AG04449 (cell line): Measurements from ENCODE around the gene ADD3.

Experiments used
- CTCF ChIA-PET: fragments of 350-600 bp; formaldehyde crosslinking; extraction: SDS; loops from one replicate; lab custom pipeline; 2021; ENCODE audit warnings: antibody characterized with exemption; lab: Yijun Ruan, JAX
- POLR2A ChIA-PET: fragments of 400-600, 350-600 bp; formaldehyde crosslinking; extraction: SDS; loops from one replicate; lab custom pipeline; 2020; ENCODE audit warnings: antibody characterized with exemption, inconsistent platforms; lab: Yijun Ruan, JAX
- DNase-seq: peaks from one replicate; pipeline ENCODE4 v3.0.0-alpha.2; 2010; ENCODE audit warnings: low read depth, low spot score
- H3K4me3 ChIP-seq: 2 replicates; pipeline ENCODE4 v1.5.1; 2011; ENCODE audit warnings: low read depth, mild to moderate bottlenecking, control low read depth, low read length
- TF ChIP-seq, protein P1 (sequence below): IDR thresholded peaks from one replicate; pipeline ENCODE4 v1.5.1; 2011; ENCODE audit warnings: mild to moderate bottlenecking, moderate library complexity, low read length, control low read depth, inconsistent platforms; ENCODE audit not compliant: insufficient read depth; ENCODE audit errors: missing control alignments

Gene ADD3

DNA sequence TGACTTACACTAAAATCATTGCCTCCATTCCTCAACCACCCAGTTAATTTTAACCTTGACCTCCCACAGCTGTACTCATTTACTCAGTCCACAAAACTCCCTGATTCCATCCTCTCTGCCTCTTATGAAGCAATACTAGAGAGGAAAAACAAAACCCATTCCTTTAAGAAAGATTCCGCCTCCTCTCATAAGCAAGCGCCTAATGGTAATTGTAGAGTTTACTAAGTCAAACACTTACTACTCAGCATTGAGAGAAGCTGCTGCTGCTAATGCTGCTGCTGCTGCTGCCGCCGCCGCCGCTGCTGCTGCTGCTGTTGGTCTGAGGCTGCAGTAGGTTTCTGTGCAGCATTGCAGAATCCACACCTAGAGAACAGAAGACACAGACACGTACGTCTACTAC lies 2.1 kb upstream of the ADD3 start:
- POLR2A ChIA-PET: interaction anchor here (0.6 to 1.3 kb wide), 3 partner anchors 17 to 121 kb away, joined by 3 to 4 read pairs (median 3); no protein-coding TSS in a partner anchor
- TF ChIP-seq, protein P1, sequence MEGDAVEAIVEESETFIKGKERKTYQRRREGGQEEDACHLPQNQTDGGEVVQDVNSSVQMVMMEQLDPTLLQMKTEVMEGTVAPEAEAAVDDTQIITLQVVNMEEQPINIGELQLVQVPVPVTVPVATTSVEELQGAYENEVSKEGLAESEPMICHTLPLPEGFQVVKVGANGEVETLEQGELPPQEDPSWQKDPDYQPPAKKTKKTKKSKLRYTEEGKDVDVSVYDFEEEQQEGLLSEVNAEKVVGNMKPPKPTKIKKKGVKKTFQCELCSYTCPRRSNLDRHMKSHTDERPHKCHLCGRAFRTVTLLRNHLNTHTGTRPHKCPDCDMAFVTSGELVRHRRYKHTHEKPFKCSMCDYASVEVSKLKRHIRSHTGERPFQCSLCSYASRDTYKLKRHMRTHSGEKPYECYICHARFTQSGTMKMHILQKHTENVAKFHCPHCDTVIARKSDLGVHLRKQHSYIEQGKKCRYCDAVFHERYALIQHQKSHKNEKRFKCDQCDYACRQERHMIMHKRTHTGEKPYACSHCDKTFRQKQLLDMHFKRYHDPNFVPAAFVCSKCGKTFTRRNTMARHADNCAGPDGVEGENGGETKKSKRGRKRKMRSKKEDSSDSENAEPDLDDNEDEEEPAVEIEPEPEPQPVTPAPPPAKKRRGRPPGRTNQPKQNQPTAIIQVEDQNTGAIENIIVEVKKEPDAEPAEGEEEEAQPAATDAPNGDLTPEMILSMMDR: no peak
- CTCF ChIA-PET: interaction anchor here (0.8 to 3.0 kb wide), 8 partner anchors 9 to 132 kb away, joined by 3 to 18 read pairs (median 4); no protein-coding TSS in a partner anchor
- peak overlapping the region; percentile 82 for H3K4me3 ChIP-seq
- peak; percentile 59 for DNase-seq

DNA sequence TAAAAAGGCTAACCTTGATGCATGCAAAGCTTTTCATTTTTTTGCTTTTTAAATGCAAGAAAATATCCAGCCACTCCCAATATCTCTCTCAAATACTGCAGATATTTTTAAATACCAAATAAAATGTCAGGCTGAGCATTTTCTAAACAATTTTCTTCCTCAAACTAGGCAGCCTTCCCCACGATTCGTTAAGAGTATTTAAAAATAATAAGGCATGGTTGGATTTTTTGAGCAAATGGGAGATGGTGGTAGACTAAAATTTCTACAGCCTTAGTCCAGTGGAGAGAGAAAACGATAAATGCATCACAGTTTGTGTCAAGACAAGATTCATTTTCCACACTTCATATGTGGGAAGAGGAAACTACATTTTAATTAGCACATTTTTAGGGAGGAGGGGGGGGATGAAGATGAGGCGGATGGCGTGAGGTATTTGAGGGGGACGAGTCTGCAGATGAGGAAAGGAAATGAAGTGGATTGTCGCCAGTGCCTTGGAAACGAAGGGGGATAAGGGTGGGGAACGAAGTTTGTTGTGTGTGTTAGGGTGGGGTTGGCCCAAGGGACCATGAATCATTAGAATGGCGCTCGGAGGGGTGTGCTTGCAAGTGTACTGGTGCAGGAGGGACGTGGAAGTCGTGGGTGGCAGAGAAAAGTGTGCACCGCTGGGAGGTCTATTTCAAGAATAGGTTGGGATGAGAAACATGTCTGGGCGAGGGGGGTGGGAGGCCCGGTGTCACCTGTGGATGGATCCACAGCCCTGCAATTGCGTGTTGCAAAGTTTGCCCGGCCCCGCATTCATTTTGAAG lies 1.2 kb upstream of the ADD3 start:
- peak overlapping the region; percentile 82 for H3K4me3 ChIP-seq
- ChIA-PET POLR2A (interaction anchor here (1.2 to 1.6 kb wide), 4 partner anchors 19 to 122 kb away, joined by 3 to 12 read pairs (median 4); no protein-coding TSS in a partner anchor), CTCF (interaction anchor here (1.0 to 3.0 kb wide), 6 partner anchors 9 to 122 kb away, joined by 3 to 18 read pairs (median 4); no protein-coding TSS in a partner anchor)
- TF ChIP-seq, protein P1: no peak
- DNase-seq: no peak

DNA sequence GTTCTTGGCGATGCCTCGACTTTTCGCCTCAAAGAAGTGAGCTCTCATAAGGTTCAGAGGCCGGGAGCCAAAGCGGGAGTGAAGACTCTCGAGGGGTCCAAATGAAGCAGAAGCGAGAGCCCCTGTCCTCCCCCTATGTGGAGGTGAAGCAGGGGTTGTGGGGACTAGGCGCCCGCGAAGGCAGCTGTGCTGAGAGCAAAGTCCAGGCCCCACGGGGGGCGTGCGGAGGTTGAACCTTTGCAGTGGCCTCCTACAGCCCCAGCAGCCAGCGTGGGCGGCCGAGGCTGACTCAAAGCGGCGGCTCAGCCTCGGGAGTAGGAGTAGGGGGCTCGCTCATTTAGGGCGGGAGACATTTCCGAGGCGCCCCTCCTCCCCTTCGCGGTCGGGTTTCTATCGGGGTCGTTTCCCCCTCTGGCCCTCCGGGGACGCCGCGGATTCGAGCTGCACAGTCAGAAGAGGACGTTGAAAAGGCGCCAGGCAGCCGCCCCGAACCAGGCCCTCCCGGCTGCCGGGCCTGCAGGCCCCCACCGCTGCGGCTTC lies 553 bp upstream of the ADD3 start:
- DNase-seq: no peak
- H3K4me3 ChIP-seq: peak overlapping the region; percentile 82
- TF ChIP-seq, protein P1: no peak
- POLR2A ChIA-PET: interaction anchor here (0.8 to 1.6 kb wide), 5 partner anchors 19 to 123 kb away, joined by 3 to 12 read pairs (median 6); no protein-coding TSS in a partner anchor
- CTCF ChIA-PET: interaction anchor here (0.7 to 3.0 kb wide), 3 partner anchors 15 to 123 kb away, joined by 3 to 18 read pairs (median 4); no protein-coding TSS in a partner anchor

DNA sequence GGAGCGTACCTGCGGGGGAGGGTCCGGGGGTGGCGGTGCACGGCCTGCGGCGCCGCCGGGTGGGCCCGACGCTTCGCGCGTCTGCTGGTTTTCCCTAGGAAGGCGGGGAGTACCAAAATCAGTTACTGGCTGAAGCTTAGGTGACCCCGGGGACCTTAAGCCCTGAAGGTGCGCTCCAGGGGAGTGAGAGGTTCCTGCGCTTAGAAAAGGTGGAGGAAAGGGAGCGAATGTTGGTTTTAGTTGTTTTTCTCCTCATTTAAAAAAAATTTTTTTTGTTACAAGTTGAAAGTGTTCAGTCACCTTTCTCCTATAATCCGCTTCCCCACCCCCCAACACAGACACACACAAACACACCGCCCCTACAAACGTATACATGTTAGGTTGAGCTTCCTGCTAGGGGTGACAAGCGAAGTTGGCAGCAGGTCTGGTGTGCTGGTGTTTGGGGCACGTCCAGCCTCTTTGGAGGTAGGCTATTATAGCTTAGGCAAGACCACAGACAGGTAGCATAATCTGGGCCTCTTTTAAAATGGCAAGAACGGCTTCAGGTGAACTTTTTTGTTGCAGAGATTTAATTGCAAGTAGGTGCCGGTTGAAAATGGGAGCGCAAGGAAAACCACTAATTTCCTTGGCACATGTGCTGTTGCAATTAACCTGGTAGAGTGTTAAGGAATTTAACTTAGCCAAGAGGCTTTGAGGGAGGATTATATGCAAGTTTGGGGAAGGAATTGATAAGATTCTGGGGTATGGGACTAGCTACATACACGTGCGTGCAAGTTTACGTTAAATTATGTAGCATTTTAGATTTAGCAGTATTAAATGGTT lies 945 bp downstream of the ADD3 start:
- POLR2A ChIA-PET: interaction anchor here (0.6 kb wide), 1 partner anchor 17 kb away, joined by 3 read pairs; no protein-coding TSS in a partner anchor
- CTCF ChIA-PET: interaction anchor here (0.9 to 1.4 kb wide), 3 partner anchors 31 to 129 kb away, joined by 3 to 5 read pairs (median 5); no protein-coding TSS in a partner anchor
- TF ChIP-seq, protein P1: no peak
- no peak for DNase-seq
- H3K4me3 ChIP-seq: peak overlapping the region; percentile 82

DNA sequence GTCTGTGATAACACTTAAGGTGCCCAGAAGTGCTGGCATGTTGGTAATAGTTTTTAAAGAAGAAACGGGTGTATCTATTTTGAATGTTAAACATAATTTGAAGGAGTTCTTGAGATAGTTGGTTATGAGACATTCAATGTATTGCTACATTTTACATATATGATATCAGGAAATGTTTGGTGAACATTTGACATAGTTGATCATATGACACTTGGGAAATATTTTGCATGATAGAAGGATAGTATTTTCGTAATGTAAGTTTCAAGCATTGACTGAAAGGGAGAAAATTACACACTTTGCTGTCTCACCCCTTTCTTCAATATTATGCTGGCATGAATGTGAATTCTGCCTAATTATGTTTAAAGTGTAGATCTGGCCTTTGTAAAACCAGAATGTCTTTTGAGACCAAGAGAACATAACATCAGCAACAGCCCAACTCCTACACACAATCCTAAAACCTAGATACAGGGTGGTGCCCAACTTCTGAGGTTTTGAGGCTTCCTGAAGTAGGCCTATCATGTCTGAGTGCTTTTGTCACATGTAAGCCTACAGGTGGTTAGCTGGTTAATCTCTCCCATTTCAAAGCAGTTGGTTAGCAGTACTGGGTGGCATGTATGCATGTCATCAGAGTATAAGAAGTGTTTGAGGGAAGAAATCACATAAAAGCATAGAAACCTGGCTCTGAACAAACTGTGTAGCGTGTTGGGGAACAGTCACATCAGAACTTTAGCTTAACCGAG lies 2.1 kb downstream of the ADD3 start:
- H3K4me3 ChIP-seq: peak overlapping the region; percentile 82; the same call in 1 of the 2 replicates
- POLR2A ChIA-PET: no interaction called here
- CTCF ChIA-PET: interaction anchor here (0.9 to 2.3 kb wide), 8 partner anchors 11 to 128 kb away, joined by 3 to 8 read pairs (median 5); no protein-coding TSS in a partner anchor
- no peak for DNase-seq
- TF ChIP-seq, protein P1: no peak
